Endometrial microvascular endothelial cells (primary cell): Measurements from ENCODE around the gene ATG9B. TPM values are rescaled to one million over a fixed set of nuclear protein-coding genes. Genes with fewer than 3 reads are reported as not detected.
"Not testable (repeated sequence)": the region's sequence is repeated elsewhere in the genome, so short reads cannot be mapped to it uniquely, and the experiment has no call there.

Experiments
- in situ Hi-C: cut with HindIII; loops from 2 replicates; pipeline ENCODE4 v1.10.0; 2017; ENCODE audit warnings: low sequenced_read_pairs, low pct_unique_long_range_greater_than_20kb; ENCODE audit errors: inconsistent ontology term
- total RNA-seq: library from RNA; depleted of rRNA; stranded (reverse); fragments of >200 nt; gene quantifications from one replicate; pipeline ENCODE4 v1.2.3, GENCODE V29; 2015; ENCODE audit errors: inconsistent ontology term

Gene ATG9B
- total RNA-seq, 1 donor from 2014 or later: not detected

DNA sequence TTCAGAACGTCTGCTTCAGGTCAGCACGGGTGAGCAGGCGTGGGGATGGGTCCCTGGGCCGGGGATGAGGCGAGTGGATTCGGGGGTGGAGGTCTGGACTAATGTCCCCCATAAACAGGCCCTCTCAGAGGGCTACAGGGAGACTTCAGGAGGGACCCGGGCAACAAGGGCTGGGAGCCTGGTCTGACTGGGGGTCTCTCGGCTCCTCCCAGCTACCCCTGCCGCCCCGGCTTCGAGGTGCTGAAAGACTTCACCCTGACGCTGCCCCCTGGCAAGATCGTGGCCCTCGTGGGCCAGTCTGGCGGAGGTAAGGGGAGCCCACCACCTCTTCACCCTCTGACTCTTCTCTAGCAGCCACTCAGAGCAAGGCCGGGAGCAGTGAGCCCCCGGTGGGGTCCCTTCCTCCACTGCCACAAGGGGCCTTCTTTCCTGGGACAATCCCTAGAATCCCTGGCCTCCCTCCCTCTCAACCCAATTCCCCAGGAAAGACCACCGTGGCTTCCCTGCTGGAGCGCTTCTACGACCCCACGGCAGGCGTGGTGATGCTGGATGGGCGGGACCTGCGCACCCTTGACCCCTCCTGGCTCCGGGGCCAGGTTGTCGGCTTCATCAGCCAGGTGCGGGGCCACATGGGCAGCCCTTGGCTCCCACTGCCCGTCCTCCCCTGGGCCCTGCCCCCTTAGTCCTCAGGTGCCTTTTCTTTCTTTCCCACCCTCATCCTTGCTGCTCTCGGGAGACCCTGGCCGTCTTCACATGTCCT is 16.5 kb upstream of the ATG9B start:
- in situ Hi-C loops: no loop called here

- in situ Hi-C loops: no loop called here
These were observed 15.7 kb upstream of the ATG9B start for GRCh38 chr7:151039850-151040548.

DNA sequence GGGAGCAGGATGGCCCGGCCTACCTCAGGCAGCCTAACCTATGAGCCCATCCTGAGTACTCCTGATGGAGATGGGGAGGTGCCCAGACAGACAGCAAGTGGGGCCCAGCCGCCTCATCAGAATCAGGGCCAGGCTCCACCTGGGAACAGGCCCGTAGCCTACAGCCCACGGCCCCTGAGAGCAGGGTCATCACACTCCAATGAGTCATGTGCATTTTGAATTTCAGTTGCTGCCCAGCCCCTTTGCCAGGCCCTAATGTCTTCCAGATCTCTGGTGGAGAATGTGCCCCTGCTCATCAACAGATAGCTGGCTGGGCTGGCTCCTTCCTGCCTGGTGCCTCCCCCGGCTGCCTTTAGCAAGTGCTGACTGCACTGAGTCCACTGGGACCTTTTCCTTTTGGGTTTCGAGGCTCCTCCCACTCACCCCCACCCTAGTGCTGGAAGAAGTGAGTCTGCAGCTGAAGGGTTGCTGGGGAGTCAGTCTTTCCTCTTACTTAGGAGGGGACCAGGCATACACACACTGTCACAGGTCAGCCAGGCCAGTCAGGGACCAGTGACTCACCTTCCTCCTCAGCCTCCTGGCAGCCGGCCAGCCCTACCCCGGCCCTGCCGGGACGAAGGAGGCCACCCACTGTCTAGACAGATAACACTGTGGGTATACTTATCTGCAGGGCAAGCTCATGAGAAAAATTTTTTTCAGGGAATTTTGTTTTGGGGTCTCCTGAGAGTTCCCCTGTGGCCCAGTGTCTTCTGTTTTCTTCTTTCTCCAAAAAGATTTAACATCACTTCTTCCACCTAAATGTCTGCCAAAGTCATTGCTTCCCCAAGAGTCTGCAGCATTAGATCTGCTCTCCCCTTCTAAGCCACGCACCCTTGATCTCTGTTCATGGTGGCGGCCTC is 14.9 kb upstream of the ATG9B start:
- in situ Hi-C loops: no loop called here

DNA sequence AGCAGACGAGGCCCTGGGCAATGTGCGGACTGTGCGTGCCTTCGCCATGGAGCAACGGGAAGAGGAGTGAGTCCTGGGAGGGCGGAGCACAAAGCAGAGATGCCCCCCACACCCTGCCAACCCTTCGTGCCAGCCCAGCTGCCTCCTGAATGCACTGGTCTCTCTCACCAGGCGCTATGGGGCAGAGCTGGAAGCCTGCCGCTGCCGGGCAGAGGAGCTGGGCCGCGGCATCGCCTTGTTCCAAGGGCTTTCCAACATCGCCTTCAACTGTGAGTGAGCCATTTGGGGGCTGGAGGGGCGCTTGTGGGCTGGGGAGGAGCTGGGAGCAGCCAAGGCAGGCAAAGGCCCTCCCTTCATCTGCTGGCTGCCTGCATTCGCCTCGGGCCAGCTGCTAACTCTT is 11.6 kb upstream of the ATG9B start:
- in situ Hi-C loops: no loop called here

DNA sequence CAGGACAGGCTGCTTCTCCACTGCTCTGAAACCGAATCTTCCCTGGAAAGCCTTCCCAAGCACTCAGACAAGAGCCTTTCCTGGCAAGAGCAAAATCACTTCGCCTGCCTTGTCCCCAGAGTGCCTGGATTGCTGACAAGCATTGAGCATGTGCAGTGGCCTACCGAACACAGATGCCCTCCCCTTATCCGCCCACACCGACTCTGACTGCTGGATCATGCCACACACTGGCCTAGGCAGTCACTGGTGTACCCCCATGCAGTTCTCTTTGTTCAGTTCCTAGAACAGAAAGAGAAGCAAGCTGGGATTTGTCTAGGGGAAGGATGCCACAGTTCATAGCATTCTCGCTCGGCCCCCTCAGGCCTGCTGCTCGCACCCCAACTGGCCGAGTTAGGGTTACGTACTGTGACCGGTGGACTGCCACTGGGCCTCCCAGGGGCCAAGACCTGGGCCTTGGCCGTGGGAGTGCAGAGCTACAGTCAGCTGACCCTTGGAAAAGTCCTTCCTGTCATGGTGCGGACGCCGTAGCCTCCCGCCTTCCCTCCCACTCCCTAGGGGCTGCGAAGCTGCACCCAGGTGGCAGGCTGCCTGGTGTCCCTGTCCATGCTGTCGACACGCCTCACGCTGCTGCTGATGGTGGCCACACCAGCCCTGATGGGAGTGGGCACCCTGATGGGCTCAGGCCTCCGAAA is 10.9 kb upstream of the ATG9B start:
- in situ Hi-C loops: no loop called here

DNA sequence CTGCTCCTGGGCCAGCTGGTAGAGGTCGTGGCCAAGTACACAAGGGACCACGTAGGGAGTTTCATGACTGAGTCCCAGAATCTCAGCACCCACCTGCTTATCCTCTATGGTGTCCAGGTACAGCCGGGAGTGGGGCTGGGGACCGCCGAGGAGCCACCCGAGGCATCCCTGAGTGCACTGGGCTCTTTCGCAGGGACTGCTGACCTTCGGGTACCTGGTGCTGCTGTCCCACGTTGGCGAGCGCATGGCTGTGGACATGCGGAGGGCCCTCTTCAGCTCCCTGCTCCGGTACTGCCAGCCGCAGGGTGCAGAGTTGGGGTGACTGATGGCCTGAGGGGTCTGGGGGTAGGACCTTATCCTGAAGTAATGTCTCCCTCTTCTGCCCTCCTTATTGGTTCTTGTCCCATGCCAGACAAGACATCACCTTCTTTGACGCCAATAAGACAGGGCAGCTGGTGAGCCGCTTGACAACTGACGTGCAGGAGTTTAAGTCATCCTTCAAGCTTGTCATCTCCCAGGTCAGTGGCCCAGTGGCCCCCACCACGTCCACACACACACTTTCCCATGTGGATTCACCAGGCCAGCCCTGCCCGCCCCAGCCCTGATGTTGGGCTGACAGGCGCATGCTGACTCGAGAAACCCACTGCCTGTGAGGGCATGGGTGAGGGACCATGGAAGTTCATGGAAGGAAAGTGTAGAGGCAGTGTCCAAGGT is 10.2 kb upstream of the ATG9B start:
- in situ Hi-C loops: no loop called here

- in situ Hi-C loops: no loop called here
These were observed 9.6 kb upstream of the ATG9B start for GRCh38 chr7:151033864-151034249.

DNA sequence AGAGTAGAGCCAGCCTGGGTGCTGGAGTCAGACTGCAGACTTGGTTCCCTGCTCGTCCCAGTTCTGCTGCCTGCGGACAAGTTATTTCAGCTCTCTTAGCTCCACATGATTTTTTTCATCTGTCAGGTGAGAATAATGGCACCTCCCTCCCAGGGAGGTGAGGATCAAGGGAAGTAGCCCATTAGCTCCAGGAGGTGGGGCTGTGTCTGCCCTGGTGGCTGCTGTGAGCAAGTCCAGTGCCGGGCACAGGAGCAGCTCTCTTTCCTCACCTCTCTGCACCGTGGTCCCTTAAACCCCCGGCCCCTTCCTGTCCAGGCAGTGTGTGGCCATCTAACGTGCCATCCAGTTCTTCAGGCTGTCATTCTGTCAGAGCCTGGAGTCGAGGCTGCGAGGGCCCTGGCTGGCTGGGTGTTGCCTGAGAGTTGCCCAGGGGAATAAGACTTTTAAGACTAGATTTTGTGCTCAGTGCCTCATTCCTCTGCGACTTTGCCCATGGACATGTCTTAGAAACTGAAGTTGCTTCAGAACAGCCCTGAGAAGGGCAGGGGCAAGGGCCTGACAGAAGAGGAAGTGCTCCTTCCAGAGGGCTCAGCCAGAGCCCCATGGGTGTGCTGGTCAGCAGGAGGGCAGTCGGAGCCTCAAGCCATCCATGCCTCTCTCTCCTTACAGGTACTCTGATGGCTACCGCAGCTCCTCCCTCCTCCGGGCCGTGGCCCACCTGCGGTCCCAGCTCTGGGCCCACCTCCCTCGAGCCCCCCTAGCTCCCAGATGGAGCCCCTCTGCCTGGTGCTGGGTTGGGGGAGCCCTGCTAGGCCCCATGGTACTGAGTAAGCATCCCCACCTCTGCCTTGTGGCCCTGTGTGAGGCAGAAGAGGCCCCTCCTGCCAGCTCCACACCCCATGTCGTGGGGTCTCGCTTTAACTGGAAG is 8.9 kb upstream of the ATG9B start:
- in situ Hi-C loops: no loop called here

DNA sequence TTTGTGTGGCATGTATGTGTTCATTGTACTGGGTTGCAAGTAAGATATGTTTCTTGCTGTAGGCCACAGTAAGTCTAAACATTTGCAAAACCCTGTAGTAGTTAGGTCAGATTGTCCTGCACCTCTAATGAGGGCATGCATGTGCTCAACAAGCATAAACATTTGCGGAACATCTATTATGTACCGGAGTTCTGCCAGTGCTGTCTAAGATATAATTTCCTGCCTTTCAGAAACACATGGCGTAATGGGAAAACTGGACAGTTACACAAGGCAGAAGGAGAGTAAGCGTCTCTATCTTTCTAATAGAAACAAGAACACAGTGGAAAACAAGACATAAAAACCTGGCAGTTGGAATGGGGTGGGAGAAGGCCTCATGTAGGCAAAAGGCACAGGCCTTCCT is 6.7 kb upstream of the ATG9B start:
- in situ Hi-C loops: no loop called here

GRCh38 chr7:151028948-151029501 is 4.7 kb upstream of the ATG9B start:
- in situ Hi-C loops: no loop called here

DNA sequence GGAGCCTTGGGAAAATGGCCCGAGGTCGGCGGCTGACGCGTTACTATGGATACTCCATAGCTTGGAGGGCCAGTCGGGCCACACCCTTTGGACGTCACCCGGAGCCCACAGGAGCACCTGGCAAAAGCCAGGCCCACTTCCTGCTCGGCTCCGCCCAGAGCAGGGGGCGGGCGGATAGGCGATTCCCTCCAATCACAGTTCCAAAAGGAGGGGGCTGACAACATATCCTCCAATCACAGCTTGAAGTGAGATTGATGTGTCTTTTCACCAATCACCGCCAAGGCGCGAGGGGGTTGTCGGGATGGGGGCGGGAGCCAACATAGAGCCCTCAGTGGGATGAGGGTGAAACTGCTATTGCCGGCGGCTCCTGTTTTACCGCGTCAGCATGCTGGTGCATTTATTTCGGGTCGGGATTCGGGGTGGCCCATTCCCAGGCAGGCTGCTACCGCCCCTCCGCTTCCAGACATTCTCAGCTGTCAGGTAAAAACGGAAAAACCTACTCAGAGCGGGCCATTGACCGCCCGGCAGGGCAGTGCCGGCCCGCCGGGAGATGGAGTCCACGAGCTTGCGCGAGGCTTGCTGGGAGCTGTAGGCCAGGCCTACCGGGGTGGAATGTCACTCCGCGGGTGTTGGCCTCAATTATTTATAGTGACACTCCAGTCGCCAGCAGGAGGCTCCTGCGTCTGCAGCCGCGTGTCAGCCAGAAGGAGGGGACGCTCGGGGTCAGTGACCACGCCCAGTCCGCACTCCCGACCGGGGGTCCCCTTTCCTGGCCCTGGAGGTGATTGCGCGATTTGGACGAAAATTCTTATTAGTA is 4.0 kb upstream of the ATG9B start, which contains the start of gene ABCB8:
Gene ABCB8 (plus strand): TSS at position 320 of the 817 bp plus-strand sequence. CDS start 66 bp downstream, at position 386.
- in situ Hi-C loops: no loop called here

GRCh38 chr7:151027728-151028130 is 3.4 kb upstream of the ATG9B start:
- in situ Hi-C loops: not testable (repeated sequence)

- in situ Hi-C loops: not testable (repeated sequence)
These were observed 2.8 kb upstream of the ATG9B start for GRCh38 chr7:151026771-151027727.

GRCh38 chr7:151025924-151026671 is 1.8 kb upstream of the ATG9B start:
- in situ Hi-C loops: no loop called here

DNA sequence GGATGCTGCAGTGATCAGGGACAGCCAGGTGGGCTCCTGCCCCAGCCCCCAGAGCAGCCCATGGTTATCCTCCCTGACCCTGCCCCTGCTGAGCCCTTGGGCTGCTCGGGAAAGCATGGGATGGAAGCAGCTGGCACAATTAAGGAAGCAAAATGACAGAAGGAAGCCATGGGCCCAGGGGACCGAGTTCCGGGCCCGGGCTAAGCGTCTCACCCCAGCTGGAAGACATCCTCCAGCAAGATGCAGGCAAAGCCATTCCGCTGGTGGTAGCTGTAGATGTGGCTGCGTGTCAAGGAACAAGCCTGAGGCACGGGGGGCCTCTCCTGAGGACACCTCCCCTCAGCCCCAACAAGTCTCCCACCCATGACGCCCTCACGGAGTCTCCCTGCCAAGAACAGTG is 1.1 kb downstream of the ATG9B start:
- in situ Hi-C loops: no loop called here
